ENCODE results near the gene PARP8.

The PARP8 gene

DNA sequence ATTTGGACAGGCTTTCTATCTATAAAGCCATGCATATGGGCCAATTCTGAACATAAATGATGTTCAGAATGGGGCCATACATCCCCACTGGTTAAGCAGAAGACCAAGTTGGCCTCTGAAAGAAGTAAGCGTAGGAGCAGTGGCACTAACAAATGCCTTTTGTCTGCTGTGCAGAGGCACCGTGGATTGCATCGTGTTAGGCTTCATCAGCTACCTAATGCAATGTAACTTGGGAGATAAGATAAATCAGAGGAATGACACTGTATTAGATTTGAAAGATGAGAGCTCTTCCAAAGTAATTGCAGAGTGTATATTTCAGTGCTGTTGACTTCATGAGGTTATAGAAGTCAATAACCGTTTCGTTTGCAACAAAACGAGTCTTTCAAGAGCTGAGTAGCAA lies 148.1 kb downstream of the PARP8 start:
- TF ChIP-seq, protein P1, sequence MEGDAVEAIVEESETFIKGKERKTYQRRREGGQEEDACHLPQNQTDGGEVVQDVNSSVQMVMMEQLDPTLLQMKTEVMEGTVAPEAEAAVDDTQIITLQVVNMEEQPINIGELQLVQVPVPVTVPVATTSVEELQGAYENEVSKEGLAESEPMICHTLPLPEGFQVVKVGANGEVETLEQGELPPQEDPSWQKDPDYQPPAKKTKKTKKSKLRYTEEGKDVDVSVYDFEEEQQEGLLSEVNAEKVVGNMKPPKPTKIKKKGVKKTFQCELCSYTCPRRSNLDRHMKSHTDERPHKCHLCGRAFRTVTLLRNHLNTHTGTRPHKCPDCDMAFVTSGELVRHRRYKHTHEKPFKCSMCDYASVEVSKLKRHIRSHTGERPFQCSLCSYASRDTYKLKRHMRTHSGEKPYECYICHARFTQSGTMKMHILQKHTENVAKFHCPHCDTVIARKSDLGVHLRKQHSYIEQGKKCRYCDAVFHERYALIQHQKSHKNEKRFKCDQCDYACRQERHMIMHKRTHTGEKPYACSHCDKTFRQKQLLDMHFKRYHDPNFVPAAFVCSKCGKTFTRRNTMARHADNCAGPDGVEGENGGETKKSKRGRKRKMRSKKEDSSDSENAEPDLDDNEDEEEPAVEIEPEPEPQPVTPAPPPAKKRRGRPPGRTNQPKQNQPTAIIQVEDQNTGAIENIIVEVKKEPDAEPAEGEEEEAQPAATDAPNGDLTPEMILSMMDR (conservative IDR thresholded peaks at IDR 0.05; ENCODE audit: low read length): no peak
- DNase-seq (ENCODE audit: low read depth): no peak
- no peak overlapping the region for H3K4me3 ChIP-seq (ENCODE audit: low read length)

DNA sequence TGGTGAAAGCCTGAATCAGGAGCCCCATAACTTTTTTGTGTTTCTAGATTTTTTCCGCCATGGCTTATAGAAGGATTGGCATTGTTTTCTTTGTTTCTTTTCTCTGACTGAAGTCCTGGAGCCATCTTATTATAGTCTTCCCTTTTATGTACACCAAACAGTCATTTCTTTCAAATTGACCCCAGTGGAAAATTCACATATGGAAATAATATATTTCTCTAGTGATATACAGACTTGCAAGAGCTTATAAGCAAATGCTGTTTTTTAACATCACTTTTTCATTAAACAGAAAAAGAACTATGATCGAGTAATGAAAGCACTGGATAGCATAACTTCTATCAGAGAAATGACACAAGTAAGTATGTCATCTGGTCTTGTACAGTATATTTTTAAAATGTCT lies 155.6 kb downstream of the PARP8 start:
- no peak overlapping the region for H3K4me3 ChIP-seq (ENCODE audit: low read length)
- DNase-seq (ENCODE audit: low read depth): no peak
- TF ChIP-seq, protein P1 (conservative IDR thresholded peaks at IDR 0.05; ENCODE audit: low read length): no peak

DNA sequence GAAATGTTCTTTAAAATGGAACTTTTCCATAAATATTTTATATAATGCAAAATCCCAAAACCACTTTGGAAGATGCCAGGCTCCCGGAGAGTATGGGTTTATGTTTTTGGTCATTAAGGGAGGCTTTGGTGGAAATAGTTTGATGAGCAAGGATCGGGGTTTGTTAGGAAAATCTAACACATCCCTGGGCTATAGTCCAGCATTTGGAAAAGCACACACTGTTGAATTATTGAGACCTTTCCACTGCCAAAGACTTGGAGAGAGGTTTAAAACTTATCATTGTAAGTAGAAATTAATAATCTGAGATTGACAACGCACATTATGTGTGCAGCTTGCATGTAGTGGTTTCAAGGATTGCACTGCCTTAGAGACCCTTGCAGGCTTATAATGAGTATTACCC lies 156.3 kb downstream of the PARP8 start:
- TF ChIP-seq, protein P1 (conservative IDR thresholded peaks at IDR 0.05; ENCODE audit: low read length): no peak
- no peak overlapping the region for H3K4me3 ChIP-seq (ENCODE audit: low read length)

DNA sequence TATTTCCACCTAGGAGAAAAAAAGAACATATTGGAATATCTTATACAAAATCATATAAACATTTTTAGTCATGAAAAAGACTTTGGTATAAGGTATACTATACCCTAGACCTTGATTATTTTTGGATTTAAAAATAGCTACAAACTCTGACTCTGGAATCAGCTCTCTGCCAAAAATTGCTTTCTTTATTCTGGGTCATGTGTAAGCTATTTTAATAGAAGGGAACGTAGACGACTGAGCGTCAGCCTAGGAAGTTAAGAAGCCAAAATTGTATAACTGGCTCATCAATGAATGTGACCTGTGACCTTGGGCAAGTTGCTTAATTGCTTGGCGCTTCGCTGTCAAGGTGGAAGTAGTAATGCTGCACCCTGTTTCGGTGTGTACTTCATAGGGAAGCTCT lies 157.1 kb downstream of the PARP8 start:
- TF ChIP-seq, protein P1 (conservative IDR thresholded peaks at IDR 0.05; ENCODE audit: low read length): no peak
- no peak overlapping the region for H3K4me3 ChIP-seq (ENCODE audit: low read length)
- DNase-seq (ENCODE audit: low read depth): no peak

More for the DNA sequence above, 156.3 kb downstream of the PARP8 start:
- no peak for DNase-seq (ENCODE audit: low read depth)

DNA sequence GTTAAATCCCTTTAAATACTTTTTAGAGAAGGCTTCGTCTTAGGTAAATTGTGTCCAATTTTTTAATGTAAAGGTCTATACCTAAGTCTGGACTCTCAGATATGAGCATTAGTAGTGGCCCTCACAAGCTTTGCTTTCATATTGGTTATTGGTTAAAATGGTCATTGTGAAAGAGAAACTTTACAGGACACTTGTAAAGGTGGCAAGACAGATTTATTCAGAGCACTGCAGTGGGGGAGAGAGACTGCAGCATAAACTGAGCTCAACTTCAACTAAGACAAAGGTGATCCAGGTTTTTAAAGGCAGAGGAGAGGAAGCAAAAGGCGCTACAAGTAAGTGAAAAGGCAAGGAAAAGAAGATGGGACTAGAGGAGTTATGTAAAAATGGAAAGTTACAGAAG lies 157.7 kb downstream of the PARP8 start:
- H3K4me3 ChIP-seq (ENCODE audit: low read length): no peak overlapping the region
- TF ChIP-seq, protein P1 (conservative IDR thresholded peaks at IDR 0.05; ENCODE audit: low read length): no peak
- no peak for DNase-seq (ENCODE audit: low read depth)

DNA sequence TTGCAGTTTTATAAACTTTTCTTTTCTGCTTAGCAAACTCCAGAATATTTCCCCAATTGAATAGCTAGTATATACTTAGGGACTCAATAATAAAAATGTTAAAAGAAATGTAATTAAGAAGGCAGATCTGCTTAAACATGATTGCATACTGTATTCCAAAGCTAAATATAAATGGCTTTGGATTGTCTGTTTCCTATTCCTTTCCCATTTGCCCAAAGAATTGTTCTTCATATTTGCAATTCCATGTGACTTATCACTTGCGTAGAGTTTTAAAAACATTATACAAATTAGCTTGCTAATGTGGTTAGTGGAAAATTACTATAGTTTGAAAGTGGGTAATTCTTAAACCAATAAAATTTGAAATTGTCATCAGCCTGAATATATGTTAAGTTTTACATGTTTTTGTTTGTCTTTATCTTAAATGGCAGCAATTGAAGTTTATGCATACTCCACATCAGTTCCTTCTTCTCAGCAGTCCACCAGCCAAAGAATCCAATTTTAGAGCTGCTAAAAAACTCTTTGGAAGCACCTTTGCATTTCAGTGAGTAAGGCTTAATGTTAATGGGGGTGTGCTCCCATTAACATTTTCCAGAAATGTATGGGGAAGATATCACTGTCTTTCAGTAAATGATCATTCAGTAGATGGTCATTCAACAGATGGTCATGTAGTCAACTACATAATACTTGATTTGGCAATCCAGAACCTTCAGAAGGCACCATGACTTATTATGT lies 161.2 kb downstream of the PARP8 start:
- H3K4me3 ChIP-seq (ENCODE audit: low read length): no peak overlapping the region
- TF ChIP-seq, protein P1 (conservative IDR thresholded peaks at IDR 0.05; ENCODE audit: low read length): no peak
- no peak for DNase-seq (ENCODE audit: low read depth)

DNA sequence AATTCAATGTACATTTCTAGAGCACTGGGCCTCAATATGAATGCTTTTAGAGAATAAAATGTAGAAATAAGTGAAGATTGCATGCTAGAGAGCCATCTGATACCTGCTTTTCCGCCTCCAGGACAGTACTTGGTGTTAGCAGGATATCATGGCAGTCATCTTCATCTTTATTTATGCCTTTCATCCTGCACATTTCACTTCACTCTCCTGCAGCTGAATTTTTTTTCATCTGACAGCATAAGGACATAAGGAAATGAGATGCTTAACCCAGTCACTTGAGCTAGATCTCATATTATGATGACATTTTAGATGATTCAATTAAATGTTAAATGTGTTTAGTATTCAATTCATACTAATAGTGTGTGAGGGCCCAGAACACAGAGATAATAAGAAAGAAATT lies 162.6 kb downstream of the PARP8 start:
- no peak for DNase-seq (ENCODE audit: low read depth)
- TF ChIP-seq, protein P1 (conservative IDR thresholded peaks at IDR 0.05; ENCODE audit: low read length): no peak
- H3K4me3 ChIP-seq (ENCODE audit: low read length): no peak overlapping the region

Data from AG10803 (cell line).